ENCODE data around the gene LARGE1.

- TF ChIP-seq CTCF (conservative IDR thresholded peaks at IDR 0.05; ENCODE audit: low read length), result no peak
- no peak for TF ChIP-seq EZH2phosphoT487 (IDR thresholded peaks at IDR 0.05; ENCODE audit: borderline replicate concordance)
Measured at GRCh38 chr22:33741025-33741424, 179.3 kb downstream of the LARGE1 start.
